ENCODE results near the gene NAT8L. TPM values are rescaled to one million over a fixed set of nuclear protein-coding genes. Genes with fewer than 3 reads are reported as not detected.
"Not testable (repeated sequence)": the region's sequence is repeated elsewhere in the genome, so short reads cannot be mapped to it uniquely, and the experiment has no call there.

The NAT8L gene
- not detected for total RNA-seq

- DNase-seq: no peak
Observed at GRCh38 chr4:2059046-2059725, at the start of gene NAT8L. NAT8L (plus strand) TSS chr4:2059327; CDS start chr4:2059512, 185 bp downstream.

- peak; percentile 32 for DNase-seq
Observed at GRCh38 chr4:2009651-2010233, 49.4 kb upstream of the NAT8L start.

- DNase-seq: no peak
Observed at GRCh38 chr4:2011583-2011982, 47.5 kb upstream of the NAT8L start.

- no peak for DNase-seq
Observed at GRCh38 chr4:2015008-2015407, 44.1 kb upstream of the NAT8L start.

GRCh38 chr4:2021358-2022018 lies 37.6 kb upstream of the NAT8L start:
- not testable (repeated sequence) for DNase-seq

GRCh38 chr4:2024683-2025082 lies 34.4 kb upstream of the NAT8L start:
- DNase-seq: no peak

GRCh38 chr4:2025817-2026216 lies 33.3 kb upstream of the NAT8L start:
- DNase-seq: no peak

- DNase-seq: not testable (repeated sequence)
Observed at GRCh38 chr4:2027120-2027519, 32.0 kb upstream of the NAT8L start.

GRCh38 chr4:2031161-2031560 lies 28.0 kb upstream of the NAT8L start:
- DNase-seq: not testable (repeated sequence)

GRCh38 chr4:2036327-2036726 lies 22.8 kb upstream of the NAT8L start:
- DNase-seq: no peak

- DNase-seq: no peak
Observed at GRCh38 chr4:2036866-2037265, 22.3 kb upstream of the NAT8L start.

GRCh38 chr4:2040391-2041238 lies 18.5 kb upstream of the NAT8L start:
- DNase-seq: no peak

GRCh38 chr4:2041239-2042130 lies 17.6 kb upstream of the NAT8L start:
- DNase-seq: peak; percentile 67

GRCh38 chr4:2042204-2042946 lies 16.8 kb upstream of the NAT8L start:
- no peak for DNase-seq

- no peak for DNase-seq
Observed at GRCh38 chr4:2042947-2043395, 16.2 kb upstream of the NAT8L start.

GRCh38 chr4:2043396-2044118 lies 15.6 kb upstream of the NAT8L start:
- no peak for DNase-seq

- DNase-seq: no peak
Observed at GRCh38 chr4:2044119-2044485, 15.0 kb upstream of the NAT8L start.

GRCh38 chr4:2044542-2045517 lies 14.3 kb upstream of the NAT8L start:
- DNase-seq: no peak

- DNase-seq: no peak
Observed at GRCh38 chr4:2045518-2045951, 13.6 kb upstream of the NAT8L start.
